ENCODE data around the gene STARD10. TPM values are rescaled to one million over a fixed set of nuclear protein-coding genes. Genes with fewer than 3 reads are reported as not detected.

STARD10 gene
- polyA plus RNA-seq, 2 of the 4 experiments (the other 2 are of a cell fraction) = 21.2 to 23.2 TPM

DNA sequence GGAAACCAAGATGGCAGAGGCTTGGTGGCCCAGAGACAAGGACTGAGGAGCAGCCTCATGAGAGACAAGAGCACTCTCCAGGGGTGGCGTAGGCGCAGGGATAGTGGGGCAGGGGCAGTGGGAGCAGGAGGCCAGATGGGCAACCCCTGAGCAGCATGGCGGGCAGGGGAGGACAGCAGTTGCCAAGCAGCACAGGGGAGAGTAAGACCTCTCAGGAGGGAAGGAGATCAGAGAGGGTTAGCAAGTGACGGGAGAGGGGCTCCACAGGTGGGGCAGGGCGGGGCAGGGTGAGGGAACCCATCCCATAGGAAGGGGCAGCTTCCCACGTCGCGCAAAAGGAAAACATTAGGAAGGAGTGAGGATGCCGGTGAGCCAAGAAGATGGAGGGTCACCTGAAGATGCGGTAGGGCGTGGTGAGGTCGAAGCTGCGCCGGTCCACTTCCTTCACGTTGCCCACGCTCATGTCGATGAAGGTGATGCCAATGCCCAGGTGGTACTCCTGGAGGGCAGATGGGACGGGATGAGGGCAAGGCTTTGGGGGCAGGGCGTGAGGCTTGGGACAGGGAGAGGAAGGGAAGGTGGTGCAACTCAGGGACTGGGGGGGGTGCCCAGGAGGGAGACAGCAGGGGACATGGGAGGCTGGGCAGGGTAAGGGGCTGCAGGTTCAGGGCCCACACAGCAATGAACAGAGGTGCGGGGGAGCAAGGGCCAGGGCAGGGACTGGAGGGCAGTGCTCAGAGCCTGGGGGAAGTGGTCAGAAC is 84.2 kb downstream of the STARD10 start:
- ATAC-seq (no peak), DNase-seq (ENCODE audit: low read depth in 1 of 2, low spot score in 1 of 2) (no peak), FAIRE-seq (no peak)
- no peaks in the 10 kb centered on the region for H3K4me1 ChIP-seq
- no peak overlapping the region for H3K27ac ChIP-seq
- H3K4me3 ChIP-seq = no peak overlapping the region
- no peaks in the 10 kb centered on the region for H3K9me3 ChIP-seq
- no peak overlapping the region for H3K4me2 ChIP-seq
- CTCF ChIA-PET = interaction anchor here (0.6 to 1.4 kb wide), 8 partner anchors 9 to 480 kb away, joined by 3 to 4 read pairs (median 3); no protein-coding TSS in a partner anchor
- TF ChIP-seq EHMT2 (IDR thresholded peaks at IDR 0.05; ENCODE audit: low read depth) (no peak), POLR2A (IDR thresholded peaks at IDR 0.05; ENCODE audit: low read length) (no peak), RARB (CRISPR knock-in tag; IDR thresholded peaks at IDR 0.05) (no peak), ZC3H11A (IDR thresholded peaks at IDR 0.05) (no peak), HOXB13 (CRISPR knock-in tag; IDR thresholded peaks at IDR 0.05; ENCODE audit: low read depth) (no peak), JUNB (IDR thresholded peaks at IDR 0.05) (no peak), POLR2AphosphoS2 (conservative IDR thresholded peaks at IDR 0.05; ENCODE audit: low read length) (no peak), HEYL (CRISPR knock-in tag; IDR thresholded peaks at IDR 0.05) (no peak), REST (IDR thresholded peaks at IDR 0.05) (no peak), CHD4 (IDR thresholded peaks at IDR 0.05; ENCODE audit: borderline replicate concordance) (no peak)
- TF ChIP-seq, protein P1, sequence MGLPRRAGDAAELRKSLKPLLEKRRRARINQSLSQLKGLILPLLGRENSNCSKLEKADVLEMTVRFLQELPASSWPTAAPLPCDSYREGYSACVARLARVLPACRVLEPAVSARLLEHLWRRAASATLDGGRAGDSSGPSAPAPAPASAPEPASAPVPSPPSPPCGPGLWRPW (IDR thresholded peaks at IDR 0.05) = no peak
- WGBS (ENCODE audit: missing lambda C conversion rate) = 91% methylated on average over 19 of the region's 20 CpGs
- POLR2A ChIA-PET = no interaction called here

- Histone ChIP-seq H3K27ac (no peak overlapping the region), H3K9me3 (no peaks in the 10 kb centered on the region), H3K4me1 (no peaks in the 10 kb centered on the region), H3K4me2 (no peak overlapping the region), H3K4me3 (no peak overlapping the region)
- no peak for TF ChIP-seq E2F6 (IDR thresholded peaks at IDR 0.05; ENCODE audit: borderline replicate concordance, low read depth)
- DNase-seq (ENCODE audit: low read depth in 1 of 2, low spot score in 1 of 2) (no peak), ATAC-seq (no peak), FAIRE-seq (no peak)
- ChIA-PET CTCF (no interaction called here), POLR2A (no interaction called here)
- WGBS (ENCODE audit: missing lambda C conversion rate) = 83% methylated on average over 2 of the region's 9 CpGs
Observed at GRCh38 chr11:72707032-72707431, 86.8 kb downstream of the STARD10 start.

DNA sequence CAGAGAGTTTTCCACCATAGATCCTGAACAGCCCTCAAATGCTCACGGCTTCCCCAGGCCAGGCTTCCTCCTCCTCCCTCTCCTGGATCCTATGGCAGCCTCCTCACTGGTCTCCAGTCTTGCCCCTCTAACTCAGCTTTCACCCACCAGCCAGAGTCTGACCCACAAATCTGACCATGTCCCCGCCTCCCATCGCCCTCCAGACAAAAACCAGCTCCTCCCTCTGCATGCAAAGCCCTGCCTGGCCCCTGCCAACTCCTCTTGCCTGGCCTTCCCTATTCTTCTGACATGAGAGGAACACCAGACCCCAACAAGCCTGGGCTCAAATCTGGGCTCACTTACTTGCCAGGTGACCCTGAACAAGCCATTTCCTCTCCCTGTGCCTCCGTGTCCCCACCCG is 87.3 kb downstream of the STARD10 start:
- ChIA-PET POLR2A (no interaction called here), CTCF (interaction anchor here (1.1 to 1.4 kb wide), 2 partner anchors 10 to 16 kb away, joined by 5 read pairs; no protein-coding TSS in a partner anchor)

More for the DNA sequence above, 87.3 kb downstream of the STARD10 start:
- FAIRE-seq = no peak
- H3K4me2 ChIP-seq = no peak overlapping the region
- H3K9me3 ChIP-seq = no peaks in the 10 kb centered on the region
- no peak for DNase-seq (ENCODE audit: low read depth in 1 of 2, low spot score in 1 of 2)
- WGBS (ENCODE audit: missing lambda C conversion rate) = 91% methylated on average over 5 of the region's 5 CpGs
- TF ChIP-seq TP53 (CRISPR knock-in tag; IDR thresholded peaks at IDR 0.05) (no peak), MYC (IDR thresholded peaks at IDR 0.05; ENCODE audit: borderline replicate concordance, low read length) (no peak), NPAS2 (CRISPR knock-in tag; IDR thresholded peaks at IDR 0.05; ENCODE audit: borderline replicate concordance) (no peak), HDAC2 (IDR thresholded peaks at IDR 0.05) (no peak), MAZ (IDR thresholded peaks at IDR 0.05; ENCODE audit: borderline replicate concordance, low read depth, low read length) (no peak), NFE2L2 (conservative IDR thresholded peaks at IDR 0.05; ENCODE audit: low read length) (no peak), TFCP2L1 (CRISPR knock-in tag; IDR thresholded peaks at IDR 0.05) (no peak), HOXA7 (CRISPR knock-in tag; IDR thresholded peaks at IDR 0.05) (no peak), EHMT2 (IDR thresholded peaks at IDR 0.05; ENCODE audit: low read depth) (no peak)
- no peak overlapping the region for H3K4me3 ChIP-seq
- ATAC-seq = no peak
- no peaks in the 10 kb centered on the region for H3K4me1 ChIP-seq
- no peak overlapping the region for H3K27ac ChIP-seq
